Stimulated activated CD4-positive, alpha-beta T cell treated with anti-CD3 and anti-CD28 coated beads, Interleukin-1b, Interleukin-23, amount 100 ng/mL, for 1 hour (primary cell): Measurements from ENCODE around the gene SGSH.
"Not testable (repeated sequence)": the region's sequence is repeated elsewhere in the genome, so short reads cannot be mapped to it uniquely, and the experiment has no call there.

Source experiments
- DNase-seq, 2 donors: peaks; one replicate each; pipeline ENCODE4 v3.0.0-alpha.2; 2020; ENCODE audit warnings: low read depth in 2 of 2

SGSH gene

DNA sequence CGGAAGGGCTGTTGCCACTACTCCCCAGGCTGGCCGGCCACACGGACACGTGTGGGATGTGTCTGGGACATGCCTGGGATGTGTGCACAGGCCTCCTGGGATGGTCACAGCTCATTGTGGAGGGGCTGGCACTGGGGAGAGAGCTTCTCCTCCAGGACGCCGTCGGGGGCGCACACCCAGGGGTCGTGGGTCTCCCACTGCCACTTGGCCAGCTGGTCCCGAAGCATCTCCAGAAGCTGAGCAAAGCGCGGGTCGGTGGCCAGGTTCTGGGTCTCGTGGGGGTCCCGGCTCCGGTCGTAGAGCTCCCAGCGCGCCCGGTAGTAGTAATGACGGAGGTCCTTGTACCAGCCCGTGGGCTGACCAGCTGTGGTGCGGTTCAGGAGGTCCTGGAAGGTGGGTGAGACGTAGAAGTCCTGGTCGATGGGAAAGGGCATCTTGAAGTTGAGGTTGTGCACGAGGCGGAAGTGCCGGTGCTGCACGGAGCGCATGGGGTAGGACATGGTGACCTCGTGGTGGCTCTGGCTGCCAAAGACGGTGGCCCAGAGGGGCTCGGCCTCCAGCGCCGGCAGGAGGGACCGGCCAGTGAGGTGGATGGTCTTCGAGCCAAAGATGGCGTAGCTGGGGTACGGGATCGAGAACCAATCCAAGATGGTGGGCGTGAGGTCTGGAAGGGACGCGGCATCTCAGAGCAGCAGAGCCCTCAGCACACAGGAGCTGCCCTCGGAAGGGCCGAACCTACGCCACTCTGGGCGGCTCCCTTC, 9.6 kb downstream of the SGSH start:
- no peak for DNase-seq

DNA sequence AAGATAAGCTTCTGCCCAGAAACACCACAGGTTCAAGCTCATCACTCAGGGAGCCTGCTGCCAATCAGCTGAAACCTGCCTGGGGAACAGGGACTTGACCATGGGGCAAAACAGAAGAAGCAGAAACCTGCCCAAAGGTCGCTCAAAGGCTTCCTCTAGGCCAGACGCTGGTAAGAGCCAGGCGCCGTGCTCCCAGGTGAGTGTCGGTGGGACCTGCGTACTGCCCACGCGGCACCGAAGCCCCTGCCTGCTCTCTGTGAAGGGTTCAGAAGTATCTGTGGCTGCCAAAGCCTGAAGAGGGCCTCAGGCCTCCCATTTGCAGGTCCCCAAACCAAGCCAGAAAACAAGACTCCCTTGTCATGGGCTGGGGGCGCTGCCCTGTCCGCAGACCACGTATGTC, 10.4 kb downstream of the SGSH start:
- no peak for DNase-seq

GRCh38 chr17:80208050-80208449, 12.1 kb downstream of the SGSH start:
- DNase-seq = no peak

DNA sequence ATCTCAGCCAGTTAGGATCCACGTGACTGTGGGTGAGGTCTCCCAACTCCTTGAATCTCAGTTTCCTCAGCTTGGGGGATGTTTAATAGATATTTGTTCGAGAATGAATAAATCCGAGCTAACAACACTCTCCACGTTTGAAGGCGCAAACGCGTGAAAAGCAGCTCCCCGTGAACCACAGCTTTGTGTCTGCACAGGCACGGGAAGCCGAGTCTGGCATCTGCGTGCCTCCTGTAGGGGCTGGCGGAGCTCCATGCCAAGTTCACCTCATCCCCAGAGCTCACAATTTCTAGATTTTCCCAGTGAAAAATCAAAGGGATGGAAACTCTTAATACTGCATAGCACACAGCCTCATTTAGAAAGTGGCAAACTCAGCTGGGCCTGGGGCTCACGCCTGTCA, 14.3 kb downstream of the SGSH start:
- no peak for DNase-seq

GRCh38 chr17:80204626-80205468, 15.3 kb downstream of the SGSH start:
- DNase-seq = no peak

DNA sequence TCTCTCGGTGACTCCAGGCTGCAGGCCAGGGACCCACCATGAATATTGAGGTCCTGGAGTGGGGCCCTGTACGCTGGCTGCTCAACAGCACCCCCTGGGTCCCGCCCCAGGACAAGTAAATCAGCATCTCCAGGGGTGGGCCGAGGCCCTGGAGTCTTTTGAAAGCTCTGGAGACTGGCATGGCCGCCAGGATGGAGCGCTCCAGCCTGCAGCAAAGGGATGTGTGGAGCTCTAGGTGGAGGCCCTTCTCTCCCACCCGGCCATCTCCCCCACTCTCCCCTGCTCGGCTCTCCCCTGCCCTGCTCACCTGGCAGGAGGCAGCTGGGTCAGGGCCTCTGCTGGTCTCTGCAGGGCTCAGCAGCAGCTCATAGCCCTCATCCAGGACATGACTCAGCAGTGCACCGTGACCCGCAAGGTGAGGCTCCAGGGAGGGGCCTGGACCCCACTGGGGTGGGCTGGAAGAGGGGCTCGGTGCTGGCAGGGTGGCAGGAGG, 16.6 kb downstream of the SGSH start:
- no peak for DNase-seq

- DNase-seq = no peak
Observed at GRCh38 chr17:80202197-80202596, 17.9 kb downstream of the SGSH start.

- no peak for DNase-seq
Observed at GRCh38 chr17:80201446-80201845, 18.7 kb downstream of the SGSH start.

GRCh38 chr17:80199295-80199694, 20.8 kb downstream of the SGSH start:
- not testable (repeated sequence) for DNase-seq

GRCh38 chr17:80198144-80198661, 21.9 kb downstream of the SGSH start:
- no peak for DNase-seq

DNA sequence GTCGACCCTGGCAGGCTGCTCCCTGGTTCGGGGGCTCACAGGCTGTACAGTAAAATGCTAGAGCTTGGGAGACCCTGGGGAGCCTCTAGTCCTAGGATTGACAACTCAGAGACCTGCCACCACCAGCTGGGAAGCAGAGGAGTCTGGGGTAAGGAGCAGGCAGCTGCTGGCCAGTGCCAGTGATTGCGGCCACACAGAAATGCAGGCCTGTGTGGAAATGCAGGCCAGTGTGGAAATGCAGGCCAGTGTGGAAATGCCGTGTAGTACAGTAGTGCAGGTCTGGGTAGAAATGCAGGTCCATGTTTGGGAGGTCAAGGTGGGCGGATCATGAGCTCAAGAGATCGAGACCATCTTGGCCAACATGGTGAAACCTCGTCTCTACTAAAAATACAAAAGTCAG, 23.5 kb downstream of the SGSH start:
- no peak for DNase-seq

DNA sequence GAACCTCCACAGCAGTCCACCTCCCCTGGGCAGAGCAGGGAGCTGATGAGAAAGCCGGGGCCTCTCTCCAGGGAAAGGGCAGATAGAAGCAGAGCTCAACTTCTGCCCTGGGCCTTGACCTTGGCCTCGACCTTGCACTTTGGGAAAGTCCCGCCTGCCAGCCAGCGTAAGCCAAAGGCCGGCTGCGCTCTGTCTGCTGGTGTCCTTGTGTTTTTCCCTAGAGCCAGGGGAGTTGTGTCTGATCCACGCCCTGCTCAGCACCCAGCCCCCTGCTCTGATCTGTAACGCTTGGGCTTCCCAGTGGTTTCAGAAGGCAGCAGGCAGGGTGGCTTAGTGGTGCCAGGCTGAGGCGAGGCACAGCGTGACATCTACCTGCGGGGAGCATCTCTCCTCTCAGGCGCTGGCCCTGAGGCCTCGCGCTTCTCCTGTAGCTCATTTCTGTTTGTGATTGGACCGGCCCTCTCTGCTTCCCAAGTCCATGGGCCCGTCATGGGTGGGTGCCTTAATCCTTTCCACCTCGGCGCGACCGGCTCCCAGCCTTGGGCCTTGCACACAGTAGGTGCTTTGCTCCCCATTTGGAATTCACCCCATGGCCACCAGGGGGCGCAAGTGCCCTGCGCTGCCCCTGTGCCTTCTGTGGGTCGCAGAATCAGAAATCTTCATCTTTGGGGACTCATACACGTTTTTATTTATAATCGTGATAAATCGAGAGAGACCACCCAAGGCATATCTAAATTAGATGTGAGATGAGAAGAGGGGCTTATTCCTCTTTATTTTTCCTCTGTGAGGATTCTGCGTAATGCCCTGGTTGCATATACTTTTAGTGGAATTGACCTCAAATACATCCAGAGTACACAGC, 24.2 kb downstream of the SGSH start:
- DNase-seq = peak in 1 of 2 donors; percentile 40

- no peak for DNase-seq
Observed at GRCh38 chr17:80195141-80195540, 25.0 kb downstream of the SGSH start.

DNA sequence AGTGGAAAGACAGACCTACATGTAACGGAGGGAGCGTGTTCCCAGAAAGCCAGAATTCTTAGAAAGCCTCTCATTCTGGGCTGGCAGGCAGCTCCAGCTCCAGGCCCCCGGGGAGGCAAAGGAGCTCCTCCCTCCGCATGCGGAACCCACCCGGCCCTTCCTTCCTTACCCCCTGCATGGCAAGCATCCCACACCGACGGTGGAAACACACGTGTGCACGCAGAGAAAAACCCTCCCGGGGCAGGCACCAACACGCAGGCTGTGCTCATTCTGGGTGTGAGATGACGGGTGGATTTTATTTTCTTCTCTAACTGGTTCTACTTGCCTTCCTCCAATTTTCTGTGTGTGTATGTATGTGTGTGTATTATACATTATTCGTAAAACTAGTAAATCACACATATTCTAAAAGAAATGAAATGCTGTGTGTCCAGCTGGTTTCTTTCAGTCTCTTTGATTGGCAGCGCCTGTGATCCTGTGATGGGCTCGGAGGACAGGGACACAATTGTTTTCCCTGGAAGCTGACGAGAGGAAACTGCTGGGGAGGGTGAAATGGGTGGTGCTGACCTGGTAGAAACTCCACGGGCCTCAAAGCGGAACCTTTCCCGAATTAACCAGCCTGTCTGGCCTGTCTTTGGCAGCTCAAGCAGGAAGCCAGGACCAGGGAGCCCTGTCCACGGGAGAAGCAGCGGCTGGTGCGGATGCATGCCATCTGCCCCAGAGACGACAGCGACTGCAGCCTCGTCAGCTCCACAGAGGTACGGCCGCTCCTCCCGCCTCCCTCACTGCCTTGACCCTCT, 28.1 kb downstream of the SGSH start:
- DNase-seq = no peak

GRCh38 chr17:80191192-80191591, 28.9 kb downstream of the SGSH start:
- no peak for DNase-seq

DNA sequence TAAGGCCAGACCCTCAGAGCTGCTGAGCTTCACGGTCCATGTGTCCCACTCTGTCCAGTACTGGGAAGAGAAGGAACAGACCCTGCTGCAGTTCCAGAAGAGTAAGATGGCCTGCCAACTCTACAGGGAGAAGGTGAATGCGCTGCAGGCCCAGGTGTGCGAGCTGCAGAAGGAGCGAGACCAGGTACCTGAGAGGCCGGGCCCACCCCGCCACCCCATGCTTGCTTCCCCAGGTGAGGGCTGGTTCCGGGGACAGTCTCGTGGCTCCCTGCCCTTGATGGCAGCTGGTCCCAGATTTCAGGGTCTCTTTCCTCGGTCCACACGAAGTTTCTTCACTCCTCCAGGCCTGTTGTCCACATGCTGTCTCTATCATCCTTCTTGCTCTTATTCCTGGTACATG, 29.4 kb downstream of the SGSH start:
- DNase-seq = no peak

- no peak for DNase-seq
Observed at GRCh38 chr17:80189611-80190010, 30.5 kb downstream of the SGSH start.

- no peak for DNase-seq
Observed at GRCh38 chr17:80187515-80187941, 32.6 kb downstream of the SGSH start.

- DNase-seq = no peak
Observed at GRCh38 chr17:80187090-80187489, 33.0 kb downstream of the SGSH start.

DNA sequence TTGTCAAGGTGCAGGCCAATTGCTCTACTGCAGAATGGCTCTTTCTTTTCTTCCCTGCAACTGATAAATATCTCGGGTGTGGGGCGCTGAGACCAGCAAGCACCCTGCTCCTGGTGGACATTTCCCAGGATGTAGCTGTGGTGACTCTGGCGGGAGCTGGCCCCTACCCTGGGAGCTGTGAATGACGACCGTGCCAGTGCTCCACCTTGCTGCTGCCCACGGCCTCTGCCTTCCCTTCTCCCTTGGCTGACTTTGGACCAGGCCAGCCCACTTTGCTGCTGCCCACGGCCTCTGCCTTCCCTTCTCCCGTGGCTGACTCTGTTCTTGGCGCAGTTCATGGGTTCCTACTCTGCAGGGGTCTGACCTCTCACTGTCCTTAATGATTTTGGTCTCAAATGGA, 34.2 kb downstream of the SGSH start:
- DNase-seq = no peak

DNA sequence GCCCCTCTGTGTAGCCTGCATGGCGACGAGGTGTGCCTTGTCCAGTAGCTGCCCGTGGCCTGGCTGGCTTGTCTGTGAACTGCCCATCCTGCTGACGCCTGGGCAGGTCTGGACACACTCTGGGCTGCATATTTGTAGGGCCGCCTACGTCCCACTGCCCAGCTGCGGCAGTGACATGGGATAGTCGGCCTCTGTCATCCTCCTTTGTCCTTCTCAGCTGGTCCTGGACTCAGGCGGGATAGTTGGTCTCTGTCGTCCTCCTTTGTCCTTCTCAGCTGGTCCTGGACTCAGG, 35.8 kb downstream of the SGSH start:
- no peak for DNase-seq
